HepG2 (cell line): Measurements from ENCODE around the gene CFD. TPM values are rescaled to one million over a fixed set of nuclear protein-coding genes. Genes with fewer than 3 reads are reported as not detected.

Source experiments
- CREBL2 ChIP-seq: sonication (generic); formaldehyde crosslinking; IDR thresholded peaks from 2 replicates; pipeline ENCODE4 v1.8.1; 2023; ENCODE audit warnings: missing genetic modification reagents, mild to moderate bottlenecking, borderline replicate concordance
- EED ChIP-seq: sonication (generic); formaldehyde crosslinking; IDR thresholded peaks from 2 replicates; pipeline ENCODE4 v1.5.0; 2020; ENCODE audit warnings: mild to moderate bottlenecking, missing genetic modification reagents
- KDM5B ChIP-seq: sonication (generic); formaldehyde crosslinking; IDR thresholded peaks from 2 replicates; pipeline ENCODE4 v1.4.0; 2020; ENCODE audit warnings: missing genetic modification reagents, mild to moderate bottlenecking, borderline replicate concordance
- MAX ChIP-seq: IDR thresholded peaks from 2 replicates; pipeline ENCODE4 v1.6.1; 2012; ENCODE audit warnings: inconsistent platforms
- MBNL3 ChIP-seq: fragments of 250-450 bp; sonication (Bioruptor Pico); conservative IDR thresholded peaks from 2 replicates; pipeline ENCODE4 v1.8.0; 2022; ENCODE audit warnings: mild to moderate bottlenecking, inconsistent platforms
- NFKB2 ChIP-seq: sonication (generic); formaldehyde crosslinking; IDR thresholded peaks from 2 replicates; pipeline ENCODE4 v1.4.0; 2020; ENCODE audit warnings: missing genetic modification reagents, borderline replicate concordance
- SP4 ChIP-seq: sonication (generic); formaldehyde crosslinking; IDR thresholded peaks from 2 replicates; pipeline ENCODE4 v1.8.1; 2023; ENCODE audit warnings: mild to moderate bottlenecking, missing genetic modification reagents
- YEATS4 ChIP-seq: sonication (generic); formaldehyde crosslinking; IDR thresholded peaks from 2 replicates; pipeline ENCODE4 v1.4.0; 2020; ENCODE audit warnings: missing genetic modification reagents, borderline replicate concordance
- ZGPAT ChIP-seq: IDR thresholded peaks from 2 replicates; pipeline ENCODE4 v1.6.1; 2016; ENCODE audit warnings: mild to moderate bottlenecking
- ZKSCAN5 ChIP-seq: sonication (generic); formaldehyde crosslinking; IDR thresholded peaks from 2 replicates; pipeline ENCODE4 v1.5.1; 2020; ENCODE audit warnings: mild to moderate bottlenecking, missing genetic modification reagents
- ZNF687 ChIP-seq: sonication (generic); formaldehyde crosslinking; IDR thresholded peaks from 2 replicates; pipeline ENCODE4 v1.5.1; 2020; ENCODE audit warnings: mild to moderate bottlenecking, missing genetic modification reagents, moderate library complexity
- ZNF770 ChIP-seq: sonication (generic); formaldehyde crosslinking; IDR thresholded peaks from 2 replicates; pipeline ENCODE4 v1.5.0; 2020; ENCODE audit warnings: mild to moderate bottlenecking, missing genetic modification reagents
- ZNF776 ChIP-seq: sonication (generic); formaldehyde crosslinking; IDR thresholded peaks from 2 replicates; pipeline ENCODE4 v1.4.0; 2020; ENCODE audit warnings: mild to moderate bottlenecking, missing genetic modification reagents
- ZNF800 ChIP-seq: sonication (generic); formaldehyde crosslinking; IDR thresholded peaks from 2 replicates; pipeline ENCODE4 v1.4.0; 2020; ENCODE audit warnings: missing genetic modification reagents
- polyA plus RNA-seq, 8 experiments: library from polyadenylated mRNA; depleted of rRNA in 3 of 8; stranded (reverse) in 7 of 8; unstranded in 1 of 8; fragments of >200 nt; fragmentation: Illumina TruSeq in 4 of 8; extraction: Trizol in 4 of 8; gene quantifications; 2 replicates each; pipeline versions ENCODE4 v1.2.1 to v1.2.3, GENCODE V29; 2011 to 2016; ENCODE audit warnings: low read depth in 4 of 8, missing spikeins in 1 of 8, mixed read lengths in 1 of 8; ENCODE audit not compliant: insufficient read depth in 1 of 8
- total RNA-seq, 5 experiments: library from RNA; depleted of rRNA; stranded (reverse); fragments of >200 nt; fragmentation: Illumina TruSeq; extraction: Trizol; gene quantifications; 2 replicates each; pipeline ENCODE4 v1.2.3, GENCODE V29; 2016; ENCODE audit warnings: low read depth in 1 of 5

CFD gene
- total and polyA plus RNA-seq, 2 of the 13 experiments (the other 11 are each of a cell fraction or from before 2014, with no cell fraction given), result 2.3 to 4.6 TPM

GRCh38 chr19:843180-843835 lies 16.2 kb upstream of the CFD start (continued):
- no peak for TF ChIP-seq CREBL2 (CRISPR knock-in tag)
- TF ChIP-seq KDM5B (CRISPR knock-in tag), result peak; percentile 50; the same call in 1 of the 2 replicates
- peak; percentile 81 for TF ChIP-seq ZNF687 (CRISPR knock-in tag)
- TF ChIP-seq ZKSCAN5, result no peak
- TF ChIP-seq SP4 (CRISPR knock-in tag), result 0 out of 2 replicates have a peak, but pooled peaks have one; percentile 3
- TF ChIP-seq YEATS4 (CRISPR knock-in tag), result no peak
- TF ChIP-seq EED (CRISPR knock-in tag), result 0 out of 2 replicates have a peak, but pooled peaks have one; percentile 71
- TF ChIP-seq ZGPAT (CRISPR knock-in tag), result 0 out of 2 replicates have a peak, but pooled peaks have one; percentile 29
- TF ChIP-seq ZNF776 (CRISPR knock-in tag), result 0 out of 2 replicates have a peak, but pooled peaks have one; percentile 22
- TF ChIP-seq ZNF800, result 0 out of 2 replicates have a peak, but pooled peaks have one; percentile 46
- no peak for TF ChIP-seq NFKB2 (CRISPR knock-in tag)
- TF ChIP-seq ZNF770 (CRISPR knock-in tag), result peak; percentile 40
- no peak for TF ChIP-seq MBNL3 (CRISPR knock-in tag)
- TF ChIP-seq MAX, result peak; percentile 19; the same call in 1 of the 2 replicates
